ENCODE data around the gene MUL1.

DNA sequence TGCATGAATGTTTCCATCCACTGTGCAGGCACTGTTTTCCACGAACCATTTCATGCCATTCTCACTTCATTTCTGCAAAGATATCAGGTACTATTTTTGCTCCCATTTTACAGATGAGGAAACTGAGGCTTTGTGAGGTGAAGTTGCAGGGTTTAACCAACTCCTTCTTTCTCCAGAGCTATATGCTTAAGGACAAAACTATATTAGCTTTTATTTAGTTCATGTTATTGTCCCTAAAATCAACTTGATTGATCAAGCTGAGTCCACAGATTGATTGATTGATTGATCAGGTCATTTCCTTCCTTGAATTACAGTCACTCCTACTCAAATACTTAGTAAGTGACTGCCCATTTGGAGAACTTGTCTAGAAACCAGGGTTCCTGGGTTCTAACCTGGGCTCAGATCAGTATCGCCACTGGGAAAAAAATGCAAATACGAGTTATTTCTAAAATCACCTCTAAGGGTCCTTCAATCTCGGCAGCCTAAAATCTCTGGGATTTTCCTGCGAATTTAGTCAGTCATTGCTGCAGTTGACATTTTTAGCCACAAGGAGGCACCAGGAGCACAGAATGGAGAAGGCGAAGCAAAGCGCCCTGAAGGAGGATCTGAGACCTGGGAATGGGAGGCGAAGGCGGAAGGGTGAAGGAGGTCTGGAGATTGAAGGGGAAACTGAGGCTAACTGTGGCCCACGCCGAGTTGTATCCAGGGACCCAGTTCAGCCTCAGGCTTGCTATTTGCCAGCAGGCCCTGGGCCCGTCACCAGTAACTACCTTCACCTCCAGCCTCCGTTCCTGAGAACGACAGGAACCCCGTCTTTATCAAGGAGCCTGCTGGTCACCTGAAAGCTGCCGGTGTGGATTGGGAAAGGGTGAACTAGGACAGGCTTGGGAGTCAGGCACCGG is 14.3 kb upstream of the MUL1 start:
- TF ChIP-seq, protein P1, sequence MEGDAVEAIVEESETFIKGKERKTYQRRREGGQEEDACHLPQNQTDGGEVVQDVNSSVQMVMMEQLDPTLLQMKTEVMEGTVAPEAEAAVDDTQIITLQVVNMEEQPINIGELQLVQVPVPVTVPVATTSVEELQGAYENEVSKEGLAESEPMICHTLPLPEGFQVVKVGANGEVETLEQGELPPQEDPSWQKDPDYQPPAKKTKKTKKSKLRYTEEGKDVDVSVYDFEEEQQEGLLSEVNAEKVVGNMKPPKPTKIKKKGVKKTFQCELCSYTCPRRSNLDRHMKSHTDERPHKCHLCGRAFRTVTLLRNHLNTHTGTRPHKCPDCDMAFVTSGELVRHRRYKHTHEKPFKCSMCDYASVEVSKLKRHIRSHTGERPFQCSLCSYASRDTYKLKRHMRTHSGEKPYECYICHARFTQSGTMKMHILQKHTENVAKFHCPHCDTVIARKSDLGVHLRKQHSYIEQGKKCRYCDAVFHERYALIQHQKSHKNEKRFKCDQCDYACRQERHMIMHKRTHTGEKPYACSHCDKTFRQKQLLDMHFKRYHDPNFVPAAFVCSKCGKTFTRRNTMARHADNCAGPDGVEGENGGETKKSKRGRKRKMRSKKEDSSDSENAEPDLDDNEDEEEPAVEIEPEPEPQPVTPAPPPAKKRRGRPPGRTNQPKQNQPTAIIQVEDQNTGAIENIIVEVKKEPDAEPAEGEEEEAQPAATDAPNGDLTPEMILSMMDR (IDR thresholded peaks at IDR 0.05) = peak; percentile 87 to 94 (median 92)
- TF ChIP-seq POLR2AphosphoS5 (IDR thresholded peaks at IDR 0.05) = no peak
